Measurements from ENCODE around the gene BLTP2. TPM values are rescaled to one million over a fixed set of nuclear protein-coding genes. Genes with fewer than 3 reads are reported as not detected.

BLTP2 gene
- total RNA-seq (74.1 and 82.4 TPM in 2 replicates), polyA plus RNA-seq (38.3 and 40.1 TPM in 2 replicates)

GRCh38 chr17:28644787-28645575 is at the start of gene BLTP2:
Gene BLTP2 (minus strand): TSS chr17:28645158. CDS start chr17:28645056, 102 bp downstream.
- no peaks in the 10 kb centered on the region for H3K36me3 ChIP-seq (replicated peaks; ENCODE audit: insufficient read depth, low read depth)
- peak; percentile 99 for DNase-seq (ENCODE audit: low spot score)
- peak within 1 kb of the TSS; percentile 94 for H3K27ac ChIP-seq
- H4K20me1 ChIP-seq (ENCODE audit: insufficient read depth, poor library complexity, severe bottlenecking): peaks cover 2% of the 10 kb centered on the region
- peak within 1 kb of the TSS; percentile 85 for H2AFZ ChIP-seq
- WGBS (ENCODE audit: low lambda C conversion rate, missing lambda C conversion rate): 1% methylated on average over 62 of the region's 89 CpGs
- no peaks in the 10 kb centered on the region for H3K9me3 ChIP-seq (ENCODE audit: low read depth)
- peaks cover 40% of the 10 kb centered on the region for H3K79me2 ChIP-seq
- peak within 1 kb of the TSS; percentile 98 for H3K4me2 ChIP-seq
- no peaks in the 10 kb centered on the region for H3K9me2 ChIP-seq (replicated peaks; ENCODE audit: insufficient read depth)
- H3K4me3 ChIP-seq: peak within 1 kb of the TSS; percentile 82
- H3K27me3 ChIP-seq: no peaks in the 10 kb centered on the region
- TF ChIP-seq EZH2 (IDR thresholded peaks at IDR 0.05; ENCODE audit: borderline replicate concordance) (no peak), EZH2phosphoT487 (IDR thresholded peaks at IDR 0.05; ENCODE audit: low read depth, severe bottlenecking, unreplicated experiment) (no peak), CTCF (IDR thresholded peaks at IDR 0.05; ENCODE audit: poor library complexity) (no peak)
- peaks cover 19% of the 10 kb centered on the region for H3K4me1 ChIP-seq (ENCODE audit: insufficient read depth)

DNA sequence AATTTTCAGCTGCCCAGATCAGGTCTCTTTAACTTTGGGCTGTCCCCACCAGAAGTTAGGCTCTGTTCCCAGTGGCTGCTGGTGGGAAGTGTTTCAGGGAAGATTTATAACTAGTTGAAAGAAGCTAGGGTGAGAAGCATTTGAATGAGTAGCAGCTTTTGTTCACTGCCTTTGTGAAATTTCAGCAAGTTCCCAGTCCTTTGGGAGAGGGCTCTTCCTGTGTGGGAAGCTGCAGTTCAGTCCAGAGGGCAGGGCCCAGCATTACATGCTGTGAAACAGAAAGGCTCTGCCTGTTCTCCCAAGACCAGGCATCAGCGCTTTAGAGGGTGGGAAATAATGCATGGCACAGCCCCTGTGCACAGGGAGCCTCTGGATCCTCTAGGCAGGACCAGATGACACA is 48.9 kb upstream of the BLTP2 start:
- no peaks in the 10 kb centered on the region for H3K27me3 ChIP-seq
- H3K9me2 ChIP-seq (replicated peaks; ENCODE audit: insufficient read depth): no peaks in the 10 kb centered on the region
- H4K20me1 ChIP-seq (ENCODE audit: insufficient read depth, poor library complexity, severe bottlenecking): no peaks in the 10 kb centered on the region
- H3K9me3 ChIP-seq (ENCODE audit: low read depth): no peaks in the 10 kb centered on the region
- no peak for DNase-seq (ENCODE audit: low spot score)
- no peak overlapping the region for H3K4me3 ChIP-seq
- no peak overlapping the region for H3K27ac ChIP-seq
- H3K4me2 ChIP-seq: no peak overlapping the region
- 96% methylated on average over 1 of the region's 1 CpG for WGBS (ENCODE audit: low lambda C conversion rate, missing lambda C conversion rate)
- H3K79me2 ChIP-seq: no peaks in the 10 kb centered on the region
- H2AFZ ChIP-seq: no peak overlapping the region
- TF ChIP-seq EZH2phosphoT487 (IDR thresholded peaks at IDR 0.05; ENCODE audit: low read depth, severe bottlenecking, unreplicated experiment) (no peak), EZH2 (IDR thresholded peaks at IDR 0.05; ENCODE audit: borderline replicate concordance) (no peak), CTCF (IDR thresholded peaks at IDR 0.05; ENCODE audit: poor library complexity) (no peak)
- no peaks in the 10 kb centered on the region for H3K36me3 ChIP-seq (replicated peaks; ENCODE audit: insufficient read depth, low read depth)
- peaks cover 17% of the 10 kb centered on the region for H3K4me1 ChIP-seq (ENCODE audit: insufficient read depth)

DNA sequence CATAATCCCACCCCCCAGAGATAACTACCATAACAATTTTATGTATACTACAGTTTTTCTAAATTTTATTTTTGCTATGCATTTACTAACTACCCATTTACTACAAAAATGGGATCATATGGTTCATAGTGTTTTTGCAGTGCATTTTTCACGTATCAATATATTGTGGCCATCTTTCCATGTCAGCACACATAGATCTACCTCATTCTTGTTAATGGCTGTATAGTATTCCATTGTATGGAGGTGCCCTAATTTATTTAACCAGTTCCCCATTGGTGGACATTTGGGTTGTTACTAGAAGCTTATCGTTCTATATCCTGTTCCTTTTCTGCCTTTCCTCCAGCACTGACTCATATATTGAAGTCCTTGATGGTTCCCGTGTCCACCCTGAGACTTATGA is 44.1 kb upstream of the BLTP2 start:
- H3K9me3 ChIP-seq (ENCODE audit: low read depth): no peaks in the 10 kb centered on the region
- H4K20me1 ChIP-seq (ENCODE audit: insufficient read depth, poor library complexity, severe bottlenecking): no peaks in the 10 kb centered on the region
- H3K27me3 ChIP-seq: no peaks in the 10 kb centered on the region
- 97% methylated on average over 3 of the region's 3 CpGs for WGBS (ENCODE audit: low lambda C conversion rate, missing lambda C conversion rate)
- H3K27ac ChIP-seq: no peak overlapping the region
- TF ChIP-seq CTCF (IDR thresholded peaks at IDR 0.05; ENCODE audit: poor library complexity) (no peak), EZH2 (IDR thresholded peaks at IDR 0.05; ENCODE audit: borderline replicate concordance) (no peak), EZH2phosphoT487 (IDR thresholded peaks at IDR 0.05; ENCODE audit: low read depth, severe bottlenecking, unreplicated experiment) (no peak)
- no peak for DNase-seq (ENCODE audit: low spot score)
- H3K4me2 ChIP-seq: no peak overlapping the region
- H3K36me3 ChIP-seq (replicated peaks; ENCODE audit: insufficient read depth, low read depth): no peaks in the 10 kb centered on the region
- no peak overlapping the region for H3K4me3 ChIP-seq
- no peak overlapping the region for H2AFZ ChIP-seq
- H3K9me2 ChIP-seq (replicated peaks; ENCODE audit: insufficient read depth): no peaks in the 10 kb centered on the region
- no peaks in the 10 kb centered on the region for H3K79me2 ChIP-seq
- H3K4me1 ChIP-seq (ENCODE audit: insufficient read depth): no peaks in the 10 kb centered on the region
